Spleen (tissue), 7 donors: ENCODE results near the gene ADGRV1.

Experiments used
- POLR2AphosphoS5 ChIP-seq, 3 donors: sonication (generic); formaldehyde crosslinking; IDR thresholded peaks; one replicate each; pipeline ENCODE4 v1.5.1; 2017; ENCODE audit warnings: antibody characterized with exemption in 3 of 3
- TF ChIP-seq, protein P1 (sequence below), 11 experiments: fragments of 200-600 bp in 7 of 11; fragments of 450-650 bp in 4 of 11; sonication (generic) in 4 of 11; IDR thresholded peaks in 8 of 11; conservative IDR thresholded peaks in 3 of 11; 1 replicate in 7 of 11; 2 replicates in 4 of 11; pipeline versions ENCODE4 v1.4.0 to v1.8.0; 2016 to 2021; ENCODE audit warnings: antibody characterized with exemption in 11 of 11, inconsistent platforms in 4 of 11, mild to moderate bottlenecking in 1 of 11
- donor health status: DM: no; HTN: no; CAD: no; lungs with moderate emphysema.
- donor health status: DM: no; HTN: no; CAD: no.
- donor health status: DM: no; HTN: no; CAD: no.

DNA sequence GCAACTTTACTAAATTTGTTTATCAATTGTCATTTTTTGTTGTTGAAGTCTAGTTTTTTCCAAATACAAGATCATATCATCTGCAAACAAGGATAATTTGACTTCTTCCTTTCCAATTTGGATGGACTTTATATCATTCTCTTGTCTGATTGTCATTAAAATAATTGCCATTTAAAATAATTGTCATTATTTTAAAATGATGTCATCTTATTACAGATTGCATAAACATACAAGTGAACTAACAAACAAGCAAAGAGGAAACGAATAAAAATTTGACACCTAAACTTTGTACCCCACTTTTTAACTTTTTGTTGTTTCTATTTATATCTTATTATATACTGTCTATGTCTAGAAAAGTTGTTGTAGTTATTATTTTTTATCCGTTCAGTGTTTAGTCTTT, 275.2 kb downstream of the ADGRV1 start:
- TF ChIP-seq, protein P1, sequence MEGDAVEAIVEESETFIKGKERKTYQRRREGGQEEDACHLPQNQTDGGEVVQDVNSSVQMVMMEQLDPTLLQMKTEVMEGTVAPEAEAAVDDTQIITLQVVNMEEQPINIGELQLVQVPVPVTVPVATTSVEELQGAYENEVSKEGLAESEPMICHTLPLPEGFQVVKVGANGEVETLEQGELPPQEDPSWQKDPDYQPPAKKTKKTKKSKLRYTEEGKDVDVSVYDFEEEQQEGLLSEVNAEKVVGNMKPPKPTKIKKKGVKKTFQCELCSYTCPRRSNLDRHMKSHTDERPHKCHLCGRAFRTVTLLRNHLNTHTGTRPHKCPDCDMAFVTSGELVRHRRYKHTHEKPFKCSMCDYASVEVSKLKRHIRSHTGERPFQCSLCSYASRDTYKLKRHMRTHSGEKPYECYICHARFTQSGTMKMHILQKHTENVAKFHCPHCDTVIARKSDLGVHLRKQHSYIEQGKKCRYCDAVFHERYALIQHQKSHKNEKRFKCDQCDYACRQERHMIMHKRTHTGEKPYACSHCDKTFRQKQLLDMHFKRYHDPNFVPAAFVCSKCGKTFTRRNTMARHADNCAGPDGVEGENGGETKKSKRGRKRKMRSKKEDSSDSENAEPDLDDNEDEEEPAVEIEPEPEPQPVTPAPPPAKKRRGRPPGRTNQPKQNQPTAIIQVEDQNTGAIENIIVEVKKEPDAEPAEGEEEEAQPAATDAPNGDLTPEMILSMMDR (IDR thresholded peaks at IDR 0.05 in 8 of 11, conservative IDR thresholded peaks at IDR 0.05 in 3 of 11) = no peak
- TF ChIP-seq POLR2AphosphoS5 (IDR thresholded peaks at IDR 0.05) = no peak
